GM18498 (cell line): ENCODE measurements around the gene JARID2.

Experiments
- ATAC-seq: cut with Tn5 transposase; IDR thresholded peaks from one replicate; pipeline ENCODE4 v1.9.1; 2021; ENCODE audit warnings: mild to moderate bottlenecking, moderate library complexity; ENCODE audit not compliant: unreplicated experiment

Gene JARID2

GRCh38 chr6:15391500-15391899 is 145.6 kb downstream of the JARID2 start:
- no peak for ATAC-seq

DNA sequence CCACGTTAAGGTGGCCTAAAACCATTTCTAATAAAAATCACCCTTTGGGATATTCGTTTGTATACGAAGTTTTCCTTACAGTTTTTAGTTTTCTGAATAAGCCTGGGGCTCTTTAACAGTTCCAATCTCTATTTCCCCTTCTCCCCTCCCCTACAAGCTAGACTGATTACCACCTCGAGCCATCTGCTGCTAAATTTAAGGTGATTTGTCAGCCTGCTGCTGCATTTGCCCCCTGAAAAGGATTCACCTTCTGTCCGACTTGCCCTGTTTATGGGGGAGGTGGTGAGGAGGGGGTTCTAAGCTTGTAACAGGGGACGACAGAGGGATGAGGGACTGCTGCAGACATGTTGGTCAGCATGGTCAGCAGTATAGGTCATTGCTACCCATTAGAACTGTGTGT is 146.3 kb downstream of the JARID2 start:
- no peak for ATAC-seq

DNA sequence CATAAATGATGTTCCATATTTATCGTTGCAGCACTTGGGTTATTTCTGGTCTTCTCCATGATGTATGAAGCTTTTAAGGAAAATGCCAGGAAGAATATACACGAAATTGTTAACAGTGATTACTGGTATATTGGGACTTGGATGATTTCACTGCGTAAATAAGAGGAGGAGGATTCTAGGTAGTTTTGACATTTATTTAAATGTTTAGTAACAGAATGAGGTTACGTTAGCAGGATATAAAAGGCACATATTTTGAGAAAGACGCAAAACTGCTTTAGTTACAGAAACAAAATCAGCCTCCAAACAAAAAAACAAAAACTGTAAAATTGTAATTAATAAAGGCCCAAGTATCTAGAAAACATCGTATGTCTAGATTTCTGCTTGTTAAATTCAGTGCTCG is 147.7 kb downstream of the JARID2 start:
- no peak for ATAC-seq

DNA sequence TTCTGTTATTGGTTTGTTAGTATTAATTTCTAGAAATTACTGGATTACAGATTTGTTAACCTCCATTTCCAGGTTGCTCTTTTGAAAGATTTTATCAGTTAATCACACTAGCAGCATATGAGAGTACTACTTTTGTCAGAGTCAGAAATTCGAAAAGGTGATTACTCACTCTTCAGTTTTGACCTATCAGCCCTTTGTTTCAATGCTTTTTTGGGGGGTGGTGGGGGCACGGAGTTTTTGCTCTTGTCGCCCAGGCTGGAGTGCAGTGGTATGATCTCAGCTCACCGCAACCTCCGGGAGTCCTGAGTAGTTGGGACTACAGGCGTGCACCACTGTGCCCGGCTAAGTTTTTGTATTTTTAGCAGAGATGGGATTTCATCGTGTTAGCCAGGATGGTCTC is 149.2 kb downstream of the JARID2 start:
- ATAC-seq = no peak

GRCh38 chr6:15396808-15397207 is 150.9 kb downstream of the JARID2 start:
- no peak for ATAC-seq

- ATAC-seq = peak; percentile 76
These were observed 152.9 kb downstream of the JARID2 start for GRCh38 chr6:15398633-15399275.

GRCh38 chr6:15399641-15400470 is 154.0 kb downstream of the JARID2 start:
- ATAC-seq = no peak

- ATAC-seq = no peak
These were observed 154.7 kb downstream of the JARID2 start for GRCh38 chr6:15400572-15401004.

GRCh38 chr6:15401120-15401519 is 155.3 kb downstream of the JARID2 start:
- no peak for ATAC-seq

GRCh38 chr6:15401769-15402250 is 155.9 kb downstream of the JARID2 start:
- no peak for ATAC-seq

- no peak for ATAC-seq
These were observed 156.7 kb downstream of the JARID2 start for GRCh38 chr6:15402406-15403045.

GRCh38 chr6:15403094-15403755 is 157.4 kb downstream of the JARID2 start:
- no peak for ATAC-seq

DNA sequence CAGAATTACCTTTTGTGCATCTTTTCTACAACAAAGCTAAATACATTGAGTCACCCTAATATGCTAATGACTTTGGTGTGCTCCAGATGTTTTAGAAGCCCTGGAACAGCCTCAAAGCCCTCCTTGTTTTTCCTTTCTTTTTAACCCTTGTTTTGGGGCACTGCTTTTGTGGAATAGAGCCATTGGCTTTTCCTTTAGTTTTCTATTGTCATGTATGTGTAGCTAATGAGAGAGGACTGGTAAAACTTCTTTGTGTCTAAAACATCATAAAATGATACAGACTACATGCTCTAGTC is 158.8 kb downstream of the JARID2 start:
- no peak for ATAC-seq

DNA sequence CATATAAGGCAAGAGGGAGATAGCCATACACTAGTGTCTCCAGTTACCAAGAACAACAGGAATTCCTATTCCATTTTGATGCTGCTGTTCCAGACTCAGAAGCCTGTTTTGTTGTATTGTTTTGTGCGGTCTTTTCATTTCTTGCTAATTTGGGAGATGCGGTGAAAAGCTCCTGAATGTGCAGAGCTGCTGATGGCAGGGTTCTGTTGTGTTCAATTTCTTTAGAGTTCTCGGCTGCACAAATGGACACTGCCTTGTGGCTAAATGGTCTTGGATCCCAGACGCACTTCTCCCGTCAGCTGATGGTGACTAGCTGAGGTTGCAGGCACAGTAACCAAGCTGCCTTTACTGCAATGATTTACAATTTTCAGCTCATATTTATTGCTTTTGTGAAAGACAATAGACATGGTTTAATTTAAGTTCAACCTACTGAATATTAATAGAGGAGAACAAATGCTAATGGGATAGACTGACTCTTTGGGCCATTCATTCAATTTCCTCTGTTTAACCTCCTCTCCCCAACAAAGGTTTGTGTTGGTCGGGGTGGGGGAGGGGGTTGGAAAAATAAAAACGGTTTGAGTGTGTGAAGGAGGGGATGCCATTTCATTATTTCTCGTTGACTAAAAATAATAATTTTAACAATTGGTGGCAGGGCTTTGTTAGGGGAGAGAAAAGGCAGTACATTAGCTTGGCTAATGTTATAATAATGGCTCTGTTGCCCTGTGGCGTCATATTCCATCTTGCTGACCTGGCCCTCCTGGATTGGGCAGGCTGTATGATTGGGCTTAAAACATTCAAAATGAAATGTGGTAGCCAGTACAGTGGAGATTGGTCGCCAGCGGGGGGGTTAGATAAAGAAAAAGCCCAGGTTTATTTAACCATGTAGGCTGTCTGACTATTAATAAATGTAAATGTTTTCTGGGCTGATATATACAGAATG is 159.5 kb downstream of the JARID2 start:
- no peak for ATAC-seq

DNA sequence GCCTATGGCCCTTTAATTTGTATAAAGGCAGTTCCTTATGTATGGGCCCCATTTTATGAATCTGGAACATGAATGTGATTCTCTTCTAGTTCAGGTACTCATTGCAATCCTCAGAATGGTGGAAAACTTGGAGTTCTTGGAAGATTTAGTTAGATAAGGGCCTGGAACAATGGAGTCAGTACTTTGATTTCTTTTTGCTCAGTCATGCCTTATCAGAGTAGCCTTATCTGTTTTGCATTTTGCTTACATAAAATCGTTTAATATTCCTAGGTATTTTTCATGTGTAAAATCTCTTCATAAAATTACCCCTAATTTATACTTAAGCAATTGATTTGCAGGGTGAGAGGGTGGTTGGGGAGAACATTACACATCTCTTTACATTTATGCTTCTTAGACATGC is 160.6 kb downstream of the JARID2 start:
- no peak for ATAC-seq

DNA sequence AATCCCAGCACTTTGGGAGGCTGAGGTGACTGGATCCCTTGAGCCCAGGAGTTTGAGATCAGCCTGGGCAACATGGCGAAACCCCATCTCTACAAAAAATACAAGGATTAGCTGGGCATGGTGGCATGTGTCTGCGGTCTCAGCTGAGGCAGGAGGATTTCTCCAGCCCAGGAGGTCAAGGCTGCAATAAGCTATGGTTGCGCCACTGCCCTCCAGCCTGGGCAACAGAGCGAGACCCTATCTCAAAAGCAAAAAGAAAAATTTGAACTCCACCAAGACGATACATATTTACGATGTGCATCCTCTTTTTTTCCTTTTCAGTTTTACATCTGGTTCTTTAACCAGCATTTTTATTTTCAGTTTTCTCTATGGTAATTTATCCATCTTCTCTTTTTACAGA is 162.1 kb downstream of the JARID2 start:
- no peak for ATAC-seq

DNA sequence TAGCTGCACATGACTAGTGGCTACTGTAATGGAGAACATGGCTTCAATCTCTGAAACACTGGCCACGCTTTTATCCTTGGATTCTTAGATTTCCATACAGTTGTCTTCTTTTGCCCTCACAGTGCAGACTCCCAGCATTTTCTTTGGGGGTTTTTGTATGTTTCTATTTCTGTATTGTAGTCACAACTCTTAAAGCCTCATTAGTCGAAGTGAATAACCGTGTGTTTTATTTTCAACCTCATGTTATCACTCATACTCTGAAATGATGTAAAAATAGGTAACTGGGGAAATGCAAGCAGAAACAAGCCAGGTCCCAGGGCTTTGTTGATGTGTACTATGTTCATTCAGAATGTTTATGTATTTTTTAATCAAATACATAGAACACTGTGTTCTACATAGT is 162.9 kb downstream of the JARID2 start:
- no peak for ATAC-seq

GRCh38 chr6:15409301-15410125 is 163.6 kb downstream of the JARID2 start:
- no peak for ATAC-seq

- ATAC-seq = no peak
These were observed 164.2 kb downstream of the JARID2 start for GRCh38 chr6:15410126-15410391.

DNA sequence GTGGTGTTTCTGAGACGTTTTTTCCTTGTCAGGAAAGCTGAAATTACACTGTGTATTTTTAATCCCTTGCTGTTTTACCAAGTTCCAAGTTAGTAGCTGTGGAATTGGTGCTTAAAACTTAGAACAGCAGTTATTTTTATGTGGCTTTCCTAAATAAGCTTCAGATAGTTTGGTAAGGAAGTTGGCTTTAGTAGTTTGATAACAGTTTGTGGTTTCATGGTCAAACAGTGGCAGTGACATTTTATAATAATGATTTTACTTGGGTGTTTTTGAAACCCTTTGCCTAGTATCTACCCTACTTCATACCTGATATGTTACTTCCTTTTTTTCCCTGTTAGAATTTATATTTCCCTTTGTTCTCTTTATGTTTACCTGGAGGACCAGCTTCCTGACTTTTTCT is 164.9 kb downstream of the JARID2 start:
- ATAC-seq = no peak
